Fibroblast of pulmonary artery (primary cell): Measurements from ENCODE around the gene ROCK2.

ENCODE experiments used
- DNase-seq: peaks from one replicate; pipeline ENCODE4 v3.0.0-alpha.2; 2010; ENCODE audit warnings: low read depth
- H3K4me3 ChIP-seq: replicated peaks from 2 replicates; pipeline ENCODE4 v1.5.1; 2011; ENCODE audit warnings: low read depth, mild to moderate bottlenecking, control low read depth, low read length, moderate library complexity
- TF ChIP-seq, protein P1 (sequence below): IDR thresholded peaks from 2 replicates; pipeline ENCODE4 v1.5.1; 2011; ENCODE audit warnings: mild to moderate bottlenecking, control low read depth, low read length, inconsistent platforms; ENCODE audit errors: missing control alignments

The ROCK2 gene

DNA sequence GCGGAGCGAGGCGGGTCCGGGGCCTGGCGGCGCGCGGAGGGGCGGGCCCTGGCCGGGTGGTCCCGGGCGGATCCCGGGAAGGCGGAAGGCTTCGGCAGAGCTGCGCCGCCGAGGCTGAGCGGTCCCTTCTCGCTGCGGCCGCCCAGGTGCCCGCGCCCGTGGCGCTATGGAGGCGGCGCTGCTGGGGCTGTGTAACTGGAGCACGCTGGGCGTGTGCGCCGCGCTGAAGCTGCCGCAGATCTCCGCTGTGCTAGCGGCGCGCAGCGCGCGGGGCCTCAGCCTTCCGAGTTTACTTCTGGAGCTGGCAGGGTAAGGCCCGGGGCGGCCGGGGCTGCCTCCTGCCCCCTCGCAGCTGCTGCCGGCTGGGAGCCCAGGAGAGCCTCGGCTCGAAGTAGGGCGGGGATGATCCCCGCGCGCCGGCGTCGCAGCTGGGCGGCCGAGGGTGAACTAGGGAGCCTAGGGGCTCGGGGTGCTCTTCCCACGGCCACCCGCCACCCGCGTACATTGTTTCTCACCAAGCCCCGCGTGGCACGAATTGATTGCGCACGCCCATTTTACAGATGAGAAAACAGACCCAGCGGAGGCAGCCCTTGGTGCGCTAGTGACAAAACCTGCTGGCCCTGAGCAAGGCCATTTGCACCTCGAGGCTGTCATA is 188.9 kb downstream of the ROCK2 start, which contains the start of gene SLC66A3:
TSS of gene SLC66A3 (plus strand) at position 87 of the 655 bp plus-strand sequence. CDS start at position 167, 80 bp downstream.
- TF ChIP-seq, protein P1, sequence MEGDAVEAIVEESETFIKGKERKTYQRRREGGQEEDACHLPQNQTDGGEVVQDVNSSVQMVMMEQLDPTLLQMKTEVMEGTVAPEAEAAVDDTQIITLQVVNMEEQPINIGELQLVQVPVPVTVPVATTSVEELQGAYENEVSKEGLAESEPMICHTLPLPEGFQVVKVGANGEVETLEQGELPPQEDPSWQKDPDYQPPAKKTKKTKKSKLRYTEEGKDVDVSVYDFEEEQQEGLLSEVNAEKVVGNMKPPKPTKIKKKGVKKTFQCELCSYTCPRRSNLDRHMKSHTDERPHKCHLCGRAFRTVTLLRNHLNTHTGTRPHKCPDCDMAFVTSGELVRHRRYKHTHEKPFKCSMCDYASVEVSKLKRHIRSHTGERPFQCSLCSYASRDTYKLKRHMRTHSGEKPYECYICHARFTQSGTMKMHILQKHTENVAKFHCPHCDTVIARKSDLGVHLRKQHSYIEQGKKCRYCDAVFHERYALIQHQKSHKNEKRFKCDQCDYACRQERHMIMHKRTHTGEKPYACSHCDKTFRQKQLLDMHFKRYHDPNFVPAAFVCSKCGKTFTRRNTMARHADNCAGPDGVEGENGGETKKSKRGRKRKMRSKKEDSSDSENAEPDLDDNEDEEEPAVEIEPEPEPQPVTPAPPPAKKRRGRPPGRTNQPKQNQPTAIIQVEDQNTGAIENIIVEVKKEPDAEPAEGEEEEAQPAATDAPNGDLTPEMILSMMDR, result no peak
- DNase-seq, result peak; percentile 90
- H3K4me3 ChIP-seq, result peak within 1 kb of the TSS; percentile 65

DNA sequence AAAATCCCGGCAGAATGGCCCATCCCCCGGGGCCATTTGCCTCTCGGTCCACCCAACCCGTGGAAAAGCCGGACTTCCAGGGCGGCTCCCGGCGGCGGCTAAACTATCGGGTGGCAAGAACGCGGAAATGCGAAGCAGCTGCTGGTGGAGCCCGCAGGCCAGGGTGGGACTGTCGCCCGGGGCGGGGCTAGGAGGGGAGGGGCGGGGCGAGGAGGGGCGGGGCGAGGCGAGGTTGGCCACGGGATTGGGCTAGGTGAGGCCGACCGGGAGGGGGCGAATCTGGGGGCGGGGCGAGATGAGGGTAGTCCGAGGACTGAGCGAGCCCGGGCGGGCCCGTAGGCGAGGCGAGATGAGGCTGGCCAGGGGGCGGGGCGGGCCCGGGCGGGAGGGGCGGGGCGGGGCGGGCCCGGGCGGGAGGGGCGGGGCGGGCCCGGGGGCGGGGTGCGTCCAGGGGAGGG is 189.5 kb downstream of the ROCK2 start:
- TF ChIP-seq, protein P1, result no peak
- peak overlapping the region; percentile 52 for H3K4me3 ChIP-seq
- DNase-seq, result peak; percentile 97

- H3K4me3 ChIP-seq, result peak overlapping the region; percentile 52
- DNase-seq, result no peak
- TF ChIP-seq, protein P1, result no peak
Observed at GRCh38 chr2:11154016-11154922, 190.2 kb downstream of the ROCK2 start.

DNA sequence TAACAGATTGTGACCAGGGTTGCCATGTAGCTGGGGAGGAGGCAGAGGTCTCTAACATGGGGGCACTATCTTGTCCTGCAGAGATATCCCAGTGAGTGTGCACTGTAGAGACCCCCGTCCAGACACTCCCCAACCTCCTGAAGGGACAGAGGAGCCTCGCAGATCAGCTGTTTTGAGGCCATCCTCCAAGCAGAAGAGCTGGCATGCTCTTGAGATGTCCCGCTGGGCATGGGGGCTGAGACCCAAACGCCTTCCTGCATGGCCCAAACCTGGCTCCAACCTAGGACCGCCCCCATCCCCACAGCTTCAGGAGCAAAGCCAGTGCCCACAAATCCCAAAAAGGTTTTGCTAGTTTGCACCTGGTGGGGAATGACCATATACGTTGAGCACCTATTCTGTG is 191.8 kb downstream of the ROCK2 start:
- TF ChIP-seq, protein P1, result no peak
- DNase-seq, result no peak
- no peak overlapping the region for H3K4me3 ChIP-seq

GRCh38 chr2:11147263-11147662 is 197.2 kb downstream of the ROCK2 start:
- no peak overlapping the region for H3K4me3 ChIP-seq
- DNase-seq, result no peak
- TF ChIP-seq, protein P1, result no peak

- TF ChIP-seq, protein P1, result no peak
- no peak for DNase-seq
- no peak overlapping the region for H3K4me3 ChIP-seq
Observed at GRCh38 chr2:11146076-11146475, 198.4 kb downstream of the ROCK2 start.
